HG03064 (cell line): ENCODE results near the gene ERCC6L.
A peak's percentile ranks its signal among the peaks of the same experiment; 100 is the strongest.
"Not testable (repeated sequence)": the region's sequence is repeated elsewhere in the genome, so short reads cannot be mapped to it uniquely, and the experiment has no call there.

Source experiments
- ATAC-seq: cut with Tn5 transposase; IDR thresholded peaks from one replicate; pipeline ENCODE4 v1.9.1; 2021; ENCODE audit warnings: low read depth; ENCODE audit not compliant: unreplicated experiment

The ERCC6L gene

DNA sequence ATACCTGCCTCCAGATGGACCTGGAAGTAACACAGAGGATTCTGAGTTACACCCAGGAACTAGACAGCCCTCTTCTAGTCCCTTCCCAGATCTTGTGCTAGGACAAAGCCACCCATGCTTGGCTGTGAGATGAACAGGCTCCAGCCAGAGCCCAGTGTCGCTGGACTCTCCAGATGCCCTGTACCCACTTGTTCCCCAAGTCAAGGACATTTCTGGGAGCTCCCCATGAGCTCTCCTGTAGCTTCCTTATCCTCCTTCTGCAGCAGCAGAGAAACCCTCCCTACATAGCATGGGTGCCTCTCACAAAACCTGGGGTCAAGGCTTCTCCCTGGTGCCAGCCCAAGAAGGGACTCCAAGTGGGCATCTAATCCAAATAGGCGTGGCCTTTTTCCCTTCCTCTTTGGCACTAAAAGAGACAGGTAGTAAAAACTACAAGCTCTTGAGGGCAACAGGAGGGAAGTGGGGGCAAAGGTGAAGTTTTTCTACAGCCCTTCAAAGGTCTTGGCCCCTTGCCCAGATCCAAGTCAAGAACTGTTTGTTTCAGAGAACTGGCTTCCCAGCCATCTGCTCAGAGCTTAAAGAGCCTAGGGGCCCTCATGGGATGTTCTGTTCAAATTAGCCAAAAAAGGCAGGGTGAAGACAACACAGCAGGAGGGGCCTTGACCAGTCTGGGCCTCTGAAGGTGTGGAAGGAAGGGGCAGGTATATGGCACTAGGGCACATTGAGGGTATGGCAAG, 8.5 kb upstream of the ERCC6L start:
- no peak for ATAC-seq

DNA sequence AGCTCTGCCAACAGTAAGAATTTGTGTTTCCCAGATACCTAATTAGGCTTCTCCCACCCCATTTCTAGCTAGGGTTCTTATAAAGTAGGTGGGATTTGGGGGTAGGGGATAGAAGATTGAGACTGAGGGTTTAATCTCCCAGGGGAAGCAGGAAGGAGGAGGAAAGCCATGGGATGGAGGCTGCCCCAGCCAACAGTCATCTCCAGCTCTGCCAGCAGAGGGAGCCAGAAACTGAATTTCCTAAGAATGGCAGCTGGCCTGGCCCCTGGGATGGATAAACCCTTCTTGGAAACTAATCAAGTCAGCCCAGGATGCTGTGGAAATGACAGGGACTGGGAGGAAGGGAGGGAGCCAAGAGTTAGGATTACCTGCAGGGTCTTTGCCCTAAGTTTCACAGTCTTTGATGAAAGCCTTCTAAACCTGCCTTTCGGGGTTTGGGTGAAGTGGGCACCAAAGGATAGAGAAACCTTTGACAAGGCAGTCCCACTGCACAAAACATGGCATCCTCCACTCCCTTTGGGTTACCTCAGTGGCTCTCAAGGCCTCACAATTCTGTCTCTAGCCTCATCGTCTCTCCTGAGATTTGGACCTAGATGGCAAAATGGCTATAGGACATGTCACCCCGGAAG, 6.7 kb upstream of the ERCC6L start:
- no peak for ATAC-seq

DNA sequence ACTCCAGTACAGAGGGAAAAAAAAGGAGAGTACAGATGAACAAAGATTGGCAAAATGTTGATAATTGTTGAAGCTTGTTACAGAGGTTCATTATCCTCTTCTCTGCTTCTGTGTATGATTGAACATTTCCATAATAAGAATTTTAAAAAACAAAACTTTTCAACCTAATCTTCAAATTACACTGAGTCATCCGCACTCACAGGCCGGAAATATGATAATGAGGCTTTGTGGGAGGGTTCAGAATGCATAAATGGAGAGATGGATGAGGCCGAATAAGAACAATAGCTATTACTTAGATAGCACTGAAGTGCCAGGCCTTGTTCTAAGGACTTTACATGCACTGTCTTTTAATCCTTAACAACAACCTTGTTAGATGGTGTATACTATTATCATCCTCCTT, 4.6 kb upstream of the ERCC6L start:
- no peak for ATAC-seq

DNA sequence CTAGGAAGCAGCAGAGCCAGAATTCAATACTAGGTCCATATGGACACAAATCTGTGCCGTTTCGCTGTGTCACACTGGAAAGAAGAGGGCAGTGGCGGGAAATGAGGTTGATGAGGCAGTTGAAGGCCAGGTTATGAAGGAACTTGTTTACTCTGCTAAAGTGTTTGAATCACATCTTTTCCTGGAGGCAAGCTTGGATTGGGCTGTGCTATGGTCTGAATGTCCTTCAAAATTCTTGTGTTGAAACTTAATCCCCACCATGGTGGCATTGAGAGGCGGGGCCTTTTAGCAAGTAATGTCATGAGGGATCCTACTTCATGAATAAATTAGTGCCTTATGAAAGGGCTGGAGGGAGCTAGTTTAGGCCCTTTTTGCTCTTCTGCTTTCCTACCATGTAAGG, 2.1 kb upstream of the ERCC6L start:
- no peak for ATAC-seq

DNA sequence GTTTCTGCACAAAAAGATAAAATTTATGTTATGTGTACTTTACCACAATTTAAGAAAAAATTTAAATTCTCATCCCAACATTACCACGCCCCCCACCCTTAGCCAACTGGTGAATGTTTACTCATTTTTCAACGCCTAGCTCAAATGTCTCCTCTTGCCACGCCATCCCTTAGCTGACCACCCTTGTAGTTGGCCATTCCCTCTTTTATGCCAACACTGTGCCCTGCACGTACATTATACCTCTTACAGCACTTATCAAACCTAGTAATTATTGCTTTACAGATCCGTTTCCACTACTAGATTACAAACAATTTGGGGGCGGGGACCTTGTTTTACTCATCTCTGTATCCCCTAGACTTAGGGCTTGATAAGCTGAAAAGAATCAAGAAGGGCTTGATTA, 644 bp downstream of the ERCC6L start:
- ATAC-seq = no peak

DNA sequence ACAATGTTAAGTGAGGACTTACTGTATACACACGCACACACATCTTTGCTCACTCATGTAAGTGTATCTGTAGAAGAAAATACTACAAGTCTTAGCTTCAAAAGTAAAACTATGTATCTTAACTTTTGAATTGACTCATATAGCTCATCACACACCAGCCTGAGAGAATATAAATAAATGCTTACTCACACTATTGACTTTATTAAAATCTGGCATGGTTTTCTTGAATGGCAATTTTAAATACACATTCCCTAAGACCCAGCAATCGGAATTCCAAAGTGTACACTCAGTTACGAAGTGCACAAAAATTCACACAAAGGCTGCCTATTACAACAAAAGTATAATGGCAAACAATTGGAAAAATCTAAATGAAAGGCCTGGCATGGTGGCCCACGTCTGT, 2.0 kb downstream of the ERCC6L start:
- no peak for ATAC-seq

DNA sequence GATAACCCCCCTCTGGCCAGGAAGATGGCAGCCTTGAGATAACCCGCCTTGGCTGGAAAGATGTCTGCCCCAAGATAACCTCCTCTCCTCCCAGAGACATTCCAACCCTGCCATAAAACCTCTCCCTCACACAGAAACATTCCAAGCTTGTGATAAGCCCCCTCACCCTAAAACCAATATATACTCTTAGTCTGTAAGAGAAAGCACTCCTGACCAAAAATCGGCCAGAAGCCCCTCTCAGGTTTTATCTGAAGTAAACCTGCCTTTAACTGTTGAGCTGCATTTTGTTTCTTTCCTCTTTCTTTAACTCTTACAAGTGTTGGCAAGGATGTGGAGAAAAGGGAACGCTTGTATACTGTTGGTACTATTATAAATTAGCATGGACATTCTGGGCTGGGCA, 8.5 kb downstream of the ERCC6L start:
- no peak for ATAC-seq

DNA sequence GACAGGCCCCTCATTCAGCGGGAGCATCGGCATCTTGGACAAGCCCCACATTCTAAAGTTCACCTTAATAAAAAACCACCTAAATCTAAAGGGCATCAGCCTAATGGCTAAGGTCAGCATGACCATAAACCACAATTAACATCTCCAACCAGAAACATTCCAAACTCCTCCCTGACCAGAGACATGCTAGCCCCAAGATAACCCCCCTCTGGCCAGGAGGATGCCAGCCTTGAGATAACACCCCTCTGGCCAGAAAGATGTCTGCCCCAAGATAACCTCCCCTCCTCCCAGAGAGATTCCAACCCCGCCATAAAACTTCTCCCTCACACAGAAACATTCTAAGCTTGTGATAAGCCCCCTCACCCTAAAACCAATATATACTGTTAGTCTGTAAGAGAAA, 18.5 kb downstream of the ERCC6L start:
- not testable (repeated sequence) for ATAC-seq

DNA sequence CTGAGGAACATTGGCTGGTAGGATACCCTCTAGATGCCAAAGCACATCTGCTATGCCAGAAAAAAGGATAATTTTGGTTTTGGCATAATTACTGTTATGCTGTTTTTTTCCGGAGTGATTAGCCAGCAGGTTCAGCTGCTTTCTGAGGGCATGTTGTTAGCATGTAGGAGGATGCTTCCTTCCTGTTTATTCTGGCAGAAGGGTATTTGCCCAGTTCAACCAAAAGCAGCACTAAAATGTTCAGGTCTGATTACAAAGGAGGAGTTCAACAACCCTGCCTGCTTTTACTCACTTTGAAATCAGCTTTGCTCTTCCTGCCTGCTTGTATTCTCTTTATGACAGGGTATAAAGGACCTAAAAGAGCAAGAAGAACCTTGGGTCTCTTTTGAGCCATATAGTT, 21.9 kb downstream of the ERCC6L start:
- ATAC-seq = no peak

DNA sequence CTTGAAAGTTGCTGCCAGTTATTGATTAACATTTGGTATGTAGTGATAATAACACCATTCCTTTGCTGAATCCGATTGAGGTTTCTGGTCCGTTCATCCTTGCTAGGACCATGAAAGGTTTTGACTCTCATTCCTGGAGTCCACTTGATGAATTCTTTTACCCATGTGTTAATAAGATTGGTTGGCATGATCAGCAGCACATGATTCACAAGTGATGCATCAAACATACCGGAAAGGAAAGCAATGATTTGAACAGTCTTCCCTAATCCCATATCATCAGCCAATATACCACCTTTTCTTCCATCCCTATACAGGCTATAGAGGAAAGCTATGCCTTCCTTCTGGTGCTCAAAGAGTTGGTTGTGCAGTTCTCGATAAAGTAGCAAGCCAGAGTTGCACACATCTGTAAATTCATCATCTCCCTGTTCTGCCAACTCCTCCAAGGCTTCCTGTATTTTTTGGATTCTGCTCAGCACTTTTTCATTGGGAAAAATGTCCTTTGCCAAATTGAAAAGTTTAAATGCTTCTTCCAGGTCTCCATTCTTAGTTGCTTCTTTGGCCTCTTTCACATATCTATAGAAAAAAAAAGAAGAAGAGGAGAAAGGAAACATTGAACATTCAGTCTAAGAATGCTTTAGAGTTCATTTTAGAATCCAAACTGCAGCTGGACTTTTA, 30.6 kb downstream of the ERCC6L start:
- no peak for ATAC-seq

DNA sequence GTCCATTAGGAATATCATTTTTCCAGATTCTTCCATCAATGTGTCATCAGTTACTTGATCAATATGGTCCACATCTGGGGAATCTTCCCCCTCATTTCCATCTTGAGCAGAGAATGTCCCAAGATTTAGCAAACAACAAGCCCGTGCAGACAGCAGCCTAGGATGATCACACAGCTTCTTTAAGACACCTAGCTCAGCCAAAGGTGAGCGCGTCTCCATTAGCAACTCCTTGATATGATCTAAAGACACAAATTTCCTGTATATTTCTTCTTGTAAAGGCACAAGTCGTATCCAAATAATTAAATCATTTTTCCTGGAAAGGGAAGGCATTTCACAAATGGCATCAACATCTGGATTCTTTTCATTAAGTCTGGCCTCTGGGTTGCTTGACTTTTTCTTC, 31.5 kb downstream of the ERCC6L start:
- ATAC-seq = no peak

DNA sequence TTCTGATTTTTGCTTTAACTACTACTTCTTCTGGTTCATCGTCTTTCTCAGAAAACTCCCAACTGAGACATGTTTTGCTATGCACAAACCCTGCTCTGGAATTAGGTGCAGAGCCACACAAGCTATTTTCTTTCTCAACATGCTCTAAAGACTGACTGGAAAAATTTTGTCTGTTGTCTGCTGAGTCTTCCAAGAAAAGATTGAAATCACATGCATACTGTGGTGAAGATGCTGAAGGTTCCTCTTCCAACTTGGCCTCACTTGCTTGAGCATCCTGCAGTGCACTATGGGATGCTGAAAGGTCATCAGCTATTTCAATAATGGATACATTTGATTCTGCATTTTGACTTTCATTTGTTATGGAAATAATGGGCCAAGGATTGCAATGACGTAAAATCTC, 33.1 kb downstream of the ERCC6L start:
- no peak for ATAC-seq

DNA sequence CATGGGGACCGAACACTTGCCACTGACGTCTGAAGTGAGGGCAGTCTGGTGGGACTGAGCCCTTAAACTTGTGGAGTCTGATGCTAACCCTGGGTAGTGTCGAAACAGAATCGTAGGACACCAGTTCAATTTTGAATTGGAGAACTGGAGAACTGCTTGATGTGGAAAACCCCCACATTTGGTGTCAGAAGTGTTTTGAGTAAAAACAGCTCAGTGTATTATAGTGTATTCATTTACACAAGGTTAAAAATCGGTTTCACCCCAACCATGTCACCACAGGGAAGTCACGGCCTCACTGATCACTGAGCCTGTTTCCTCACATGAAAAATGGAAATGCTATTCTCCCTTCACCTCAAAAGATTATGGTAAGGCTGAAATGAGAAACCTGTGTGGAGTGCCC, 35.4 kb downstream of the ERCC6L start:
- no peak for ATAC-seq

DNA sequence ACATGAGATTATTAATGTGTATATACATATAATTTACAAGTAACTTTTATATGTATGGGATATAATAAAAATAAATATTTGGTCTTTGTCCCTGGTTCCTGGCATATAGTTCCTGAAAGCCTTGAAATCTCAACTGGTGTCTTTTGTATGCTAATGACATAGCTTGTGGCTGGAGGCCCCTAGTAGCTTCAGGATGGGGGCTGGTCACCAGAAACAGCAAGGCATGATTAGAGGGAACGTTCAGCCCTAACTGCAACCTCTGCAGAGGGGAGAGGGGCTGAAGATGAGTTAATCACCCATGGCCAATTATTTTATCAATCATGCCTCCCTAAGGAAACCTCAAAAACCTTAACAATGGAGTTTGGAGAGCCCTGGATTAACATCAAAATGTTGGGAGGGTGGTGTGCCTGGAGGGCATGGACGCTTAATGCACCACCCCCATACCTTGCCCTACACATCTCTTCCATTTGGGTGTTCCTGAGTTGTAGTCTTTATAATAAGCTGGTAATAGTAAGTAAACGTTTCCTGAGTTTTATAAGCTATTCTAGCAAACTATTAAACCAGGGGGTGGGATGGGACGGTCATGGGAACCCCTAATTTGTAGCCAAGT, 35.9 kb downstream of the ERCC6L start:
- ATAC-seq = no peak

DNA sequence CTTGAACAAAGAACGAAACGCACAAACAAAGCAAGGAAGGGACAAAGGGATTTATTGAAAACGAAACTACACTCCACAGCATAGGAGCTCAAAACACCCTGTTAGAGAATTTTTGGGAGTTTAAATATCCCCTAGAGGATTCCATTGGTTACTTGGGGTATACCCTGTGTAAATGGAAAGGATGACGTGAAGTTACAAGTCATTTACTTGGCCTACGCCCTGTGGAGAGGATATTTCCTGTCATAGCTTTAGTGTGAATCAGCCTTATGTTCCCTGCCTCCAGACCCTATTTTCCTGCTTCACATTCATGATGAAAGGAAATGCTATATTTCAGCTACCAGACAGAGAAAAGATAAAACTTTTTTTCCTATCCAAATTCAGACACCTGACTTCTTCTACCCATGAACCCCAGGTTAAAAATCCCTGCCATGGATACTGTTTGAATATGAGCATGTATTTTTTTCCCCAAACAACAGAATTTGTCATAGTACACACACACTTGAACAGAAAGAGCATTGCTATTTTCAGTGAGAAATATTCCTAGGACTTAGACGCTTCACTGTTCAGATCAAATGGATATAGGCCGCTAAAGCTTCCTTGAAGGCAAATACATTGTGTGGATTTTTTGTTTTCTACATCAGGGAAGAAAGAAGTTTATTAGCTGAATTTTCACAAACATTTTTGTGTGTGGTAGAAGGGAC, 36.8 kb downstream of the ERCC6L start:
- no peak for ATAC-seq

DNA sequence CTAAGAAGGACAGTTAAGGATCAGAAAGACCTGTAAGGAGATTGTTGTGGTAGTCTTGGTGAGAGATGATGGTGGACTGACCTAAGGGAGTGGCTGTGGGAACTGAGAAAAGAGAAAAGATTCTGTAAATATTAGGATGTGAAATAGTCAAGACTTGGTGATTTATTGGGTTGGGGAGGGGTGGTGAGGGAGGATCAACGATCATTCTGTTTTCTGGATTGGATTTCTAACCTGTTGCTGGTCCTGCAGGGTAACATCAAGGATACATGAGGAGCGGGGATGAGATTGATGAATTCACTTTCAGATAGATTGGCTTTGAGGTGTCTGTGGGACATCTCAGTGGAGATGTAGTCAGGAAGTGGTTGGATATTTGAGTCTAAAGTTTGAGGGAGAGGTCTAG, 55.9 kb downstream of the ERCC6L start:
- ATAC-seq = no peak

DNA sequence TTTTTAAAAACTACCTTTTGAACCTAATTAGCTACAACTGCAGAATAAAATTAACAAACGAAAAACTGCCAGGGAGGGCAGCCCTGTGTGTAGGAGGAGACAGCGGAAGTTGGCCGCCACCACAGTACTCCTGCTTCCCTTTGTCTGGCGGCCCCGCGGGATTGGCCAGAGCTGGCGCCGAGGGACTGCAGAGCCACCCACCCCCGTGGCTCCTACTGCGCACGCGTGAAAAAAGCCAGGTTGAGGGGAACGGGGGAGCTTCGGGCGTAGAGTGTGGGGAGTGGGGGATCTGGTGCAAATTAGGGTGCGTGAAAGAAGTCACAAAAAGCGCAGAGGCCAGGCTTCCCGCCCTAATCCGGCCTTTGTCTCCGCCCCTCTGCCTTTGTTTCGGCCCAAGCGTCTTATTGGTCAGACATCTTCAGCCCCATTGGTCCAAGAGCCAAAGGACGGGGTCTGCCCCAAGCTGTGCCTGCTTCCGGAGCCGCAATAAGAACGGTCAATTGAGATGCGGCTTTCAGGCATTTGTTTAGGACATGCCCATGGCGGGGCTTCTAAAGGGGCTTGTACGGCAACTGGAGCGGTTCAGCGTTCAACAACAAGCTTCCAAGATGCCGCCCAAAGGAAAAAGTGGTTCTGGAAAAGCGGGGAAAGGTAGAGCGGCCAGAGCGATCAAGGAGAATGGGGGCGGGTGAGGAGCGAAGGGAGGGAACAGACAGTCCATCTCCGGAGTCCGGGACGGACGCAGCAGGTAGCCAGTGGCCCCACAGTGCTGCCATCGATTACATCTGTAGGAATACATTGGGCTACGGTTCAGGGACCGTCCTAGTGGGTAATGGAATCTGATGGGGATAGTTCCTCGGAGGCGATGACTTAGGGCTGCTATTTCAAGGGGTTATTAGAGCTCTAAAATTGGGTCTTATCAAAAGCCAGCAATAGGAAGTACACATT, 57.4 kb downstream of the ERCC6L start, which contains the start of gene PIN4:
TSS of gene PIN4 (plus strand) at position 580 of the 948 bp plus-strand sequence. CDS start at position 609, 29 bp downstream.
- peak; percentile 91 for ATAC-seq

DNA sequence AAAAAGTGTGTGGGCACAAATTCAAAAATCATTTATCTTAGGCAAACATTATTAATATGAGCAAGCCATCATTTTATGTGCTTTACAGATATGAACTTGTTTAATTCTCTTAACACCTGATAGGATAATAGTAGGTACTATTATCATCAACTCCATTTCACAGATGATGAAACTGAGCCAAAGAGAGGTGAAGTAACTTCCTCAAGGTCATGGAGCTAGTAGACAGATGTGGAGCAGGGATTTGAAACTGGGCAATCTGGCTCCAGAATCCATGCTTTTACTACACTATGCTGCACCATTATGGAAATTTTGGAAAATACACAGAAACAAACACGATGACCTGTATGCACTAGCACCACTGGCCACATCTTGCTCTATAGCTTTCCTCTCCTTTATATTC, 58.3 kb downstream of the ERCC6L start:
- ATAC-seq = no peak

DNA sequence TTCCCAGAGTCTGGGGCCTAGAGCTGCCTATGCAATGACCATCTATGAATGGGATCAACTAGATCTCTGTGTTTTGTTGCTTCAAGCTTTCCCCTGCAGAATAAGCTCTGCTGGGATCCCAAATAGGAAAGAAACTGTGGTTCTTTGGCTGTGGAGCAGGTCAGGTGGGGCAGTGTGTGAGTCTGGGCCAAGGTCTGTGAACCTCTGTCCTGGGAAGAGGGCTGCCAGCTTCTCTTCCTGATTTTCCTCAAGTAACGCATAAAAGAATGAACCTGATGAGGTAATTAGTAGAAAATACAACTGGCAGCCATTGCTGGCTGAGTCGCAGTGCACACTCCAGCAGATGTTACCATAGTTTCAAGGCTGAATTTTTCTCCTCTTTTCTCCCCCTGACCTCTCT, 61.8 kb downstream of the ERCC6L start:
- no peak for ATAC-seq

DNA sequence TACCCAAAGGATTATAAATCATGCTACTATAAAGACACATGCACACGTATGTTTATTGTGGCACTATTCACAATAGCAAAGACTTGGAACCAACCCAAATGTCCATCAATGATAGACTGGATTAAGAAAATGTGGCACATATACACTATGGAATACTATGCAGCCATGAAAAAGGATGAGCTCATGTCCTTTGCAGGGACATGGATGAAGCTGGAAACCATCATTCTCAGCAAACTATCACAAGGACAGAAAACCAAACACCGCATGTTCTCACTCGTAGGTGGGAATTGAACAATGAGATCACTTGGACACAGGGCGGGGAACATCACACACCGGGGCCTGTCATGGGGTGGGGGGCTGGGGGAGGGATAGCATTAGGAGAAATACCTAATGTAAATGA, 62.5 kb downstream of the ERCC6L start:
- ATAC-seq = not testable (repeated sequence)
